GM12878 (cell line): ENCODE measurements around the gene STAT5A.

Experiments used
- CBFB ChIP-seq: IDR thresholded peaks from 2 replicates; pipeline ENCODE4 v1.6.1; 2016; ENCODE audit warnings: antibody characterized with exemption, low read depth
- EZH2 ChIP-seq: IDR thresholded peaks from 2 replicates; pipeline ENCODE4 v1.6.1; 2012; ENCODE audit warnings: low read depth, mild to moderate bottlenecking, control low read depth, inconsistent platforms, low read length, borderline replicate concordance; ENCODE audit not compliant: control insufficient read depth
- FOXM1 ChIP-seq: IDR thresholded peaks from 2 replicates; pipeline ENCODE4 v1.6.1; 2012; ENCODE audit warnings: low read depth, mild to moderate bottlenecking, inconsistent platforms, low read length, moderate library complexity
- IKZF1 ChIP-seq: fragments of 450-650 bp; conservative IDR thresholded peaks from 2 replicates; pipeline ENCODE4 v1.6.1; 2017; ENCODE audit warnings: antibody characterized with exemption, mild to moderate bottlenecking
- IKZF2 ChIP-seq, 2 experiments: fragments of 450-650 bp; IDR thresholded peaks; 2 replicates each; pipeline ENCODE4 v1.6.1; 2017; ENCODE audit warnings: mild to moderate bottlenecking in 2 of 2, moderate library complexity in 2 of 2
- NR2C2 ChIP-seq: IDR thresholded peaks from 2 replicates; pipeline ENCODE4 v1.6.1; 2011; ENCODE audit warnings: borderline replicate concordance, low read depth; ENCODE audit not compliant: control insufficient read depth, insufficient read length
- SIX5 ChIP-seq: IDR thresholded peaks from 2 replicates; pipeline ENCODE4 v1.6.1; 2011; ENCODE audit warnings: mild to moderate bottlenecking, low read depth, low read length, moderate library complexity; ENCODE audit not compliant: severe bottlenecking
- TARDBP ChIP-seq: IDR thresholded peaks from 2 replicates; pipeline ENCODE4 v1.6.1; 2016; ENCODE audit warnings: borderline replicate concordance
- YY1 ChIP-seq: IDR thresholded peaks from 2 replicates; pipeline ENCODE4 v1.6.1; 2011; ENCODE audit warnings: low read depth, mild to moderate bottlenecking, low read length
- ZNF274 ChIP-seq: IDR thresholded peaks from one replicate; pipeline ENCODE4 v1.8.0; 2011; ENCODE audit not compliant: insufficient read length, insufficient read depth
- TF ChIP-seq, protein P1 (sequence below), 3 experiments: IDR thresholded peaks in 2 of 3; conservative IDR thresholded peaks in 1 of 3; 2 replicates each; pipeline ENCODE4 v1.5.1; 2011; ENCODE audit warnings: low read depth in 3 of 3, low read length in 3 of 3, mild to moderate bottlenecking in 3 of 3, control low read depth in 2 of 3, moderate library complexity in 2 of 3, inconsistent platforms in 1 of 3, mixed read lengths in 1 of 3; ENCODE audit not compliant: control insufficient read depth in 2 of 3, insufficient read depth in 1 of 3; ENCODE audit errors: extremely low read depth in 1 of 3
- TF ChIP-seq, protein P2 (sequence below): IDR thresholded peaks from 2 replicates; pipeline ENCODE4 v1.6.1; 2011; ENCODE audit warnings: borderline replicate concordance, low read depth, mild to moderate bottlenecking, moderate library complexity, low read length; ENCODE audit not compliant: insufficient read depth, poor library complexity, severe bottlenecking

DNA sequence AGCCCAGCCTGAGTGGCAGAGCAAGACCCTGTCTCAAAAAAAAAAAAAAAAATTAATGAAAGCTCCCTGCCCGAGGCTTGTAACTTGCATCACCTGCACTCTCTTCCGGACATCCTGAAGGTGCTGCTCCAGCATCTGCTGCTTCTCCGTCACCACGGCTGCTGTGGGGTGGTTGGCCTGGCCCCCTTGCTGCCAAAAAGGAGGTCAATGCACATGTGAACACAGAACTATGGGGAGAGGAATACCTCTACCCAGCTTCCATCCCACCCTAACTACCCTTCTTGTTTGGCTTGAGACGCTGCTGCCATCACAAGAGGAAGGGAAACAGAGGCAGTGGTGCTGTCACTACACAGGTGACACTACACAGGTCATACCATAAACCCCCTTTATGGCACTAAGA is 50.9 kb downstream of the STAT5A start:
- TF ChIP-seq, protein P1, sequence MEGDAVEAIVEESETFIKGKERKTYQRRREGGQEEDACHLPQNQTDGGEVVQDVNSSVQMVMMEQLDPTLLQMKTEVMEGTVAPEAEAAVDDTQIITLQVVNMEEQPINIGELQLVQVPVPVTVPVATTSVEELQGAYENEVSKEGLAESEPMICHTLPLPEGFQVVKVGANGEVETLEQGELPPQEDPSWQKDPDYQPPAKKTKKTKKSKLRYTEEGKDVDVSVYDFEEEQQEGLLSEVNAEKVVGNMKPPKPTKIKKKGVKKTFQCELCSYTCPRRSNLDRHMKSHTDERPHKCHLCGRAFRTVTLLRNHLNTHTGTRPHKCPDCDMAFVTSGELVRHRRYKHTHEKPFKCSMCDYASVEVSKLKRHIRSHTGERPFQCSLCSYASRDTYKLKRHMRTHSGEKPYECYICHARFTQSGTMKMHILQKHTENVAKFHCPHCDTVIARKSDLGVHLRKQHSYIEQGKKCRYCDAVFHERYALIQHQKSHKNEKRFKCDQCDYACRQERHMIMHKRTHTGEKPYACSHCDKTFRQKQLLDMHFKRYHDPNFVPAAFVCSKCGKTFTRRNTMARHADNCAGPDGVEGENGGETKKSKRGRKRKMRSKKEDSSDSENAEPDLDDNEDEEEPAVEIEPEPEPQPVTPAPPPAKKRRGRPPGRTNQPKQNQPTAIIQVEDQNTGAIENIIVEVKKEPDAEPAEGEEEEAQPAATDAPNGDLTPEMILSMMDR (IDR thresholded peaks at IDR 0.05 in 2 of 3, conservative IDR thresholded peaks at IDR 0.05 in 1 of 3; ENCODE audit: control insufficient read depth in 2 of 3, extremely low read depth in 1 of 3, insufficient read depth in 1 of 3, low read depth in 3 of 3, low read length in 3 of 3), result no peak
- TF ChIP-seq NR2C2, result no peak
- TF ChIP-seq EZH2, result no peak
- TF ChIP-seq, protein P2, sequence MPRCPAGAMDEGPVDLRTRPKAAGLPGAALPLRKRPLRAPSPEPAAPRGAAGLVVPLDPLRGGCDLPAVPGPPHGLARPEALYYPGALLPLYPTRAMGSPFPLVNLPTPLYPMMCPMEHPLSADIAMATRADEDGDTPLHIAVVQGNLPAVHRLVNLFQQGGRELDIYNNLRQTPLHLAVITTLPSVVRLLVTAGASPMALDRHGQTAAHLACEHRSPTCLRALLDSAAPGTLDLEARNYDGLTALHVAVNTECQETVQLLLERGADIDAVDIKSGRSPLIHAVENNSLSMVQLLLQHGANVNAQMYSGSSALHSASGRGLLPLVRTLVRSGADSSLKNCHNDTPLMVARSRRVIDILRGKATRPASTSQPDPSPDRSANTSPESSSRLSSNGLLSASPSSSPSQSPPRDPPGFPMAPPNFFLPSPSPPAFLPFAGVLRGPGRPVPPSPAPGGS, result no peak
- no peak for TF ChIP-seq ZNF274
- no peak for TF ChIP-seq YY1
- TF ChIP-seq IKZF1, result no peak
- no peak for TF ChIP-seq SIX5
- TF ChIP-seq CBFB, result no peak
- TF ChIP-seq TARDBP, result no peak
- no peak for TF ChIP-seq FOXM1
- no peak for TF ChIP-seq IKZF2 (IDR thresholded peaks at IDR 0.05)
